H1 (cell line): ENCODE data around the gene HOXB5. TPM values are rescaled to one million over a fixed set of nuclear protein-coding genes. Genes with fewer than 3 reads are reported as not detected.

Experiments used
- CBX8 ChIP-seq: fragments of 300-800, 300-1000 bp; sonication (generic); IDR thresholded peaks from 2 replicates; pipeline ENCODE4 v1.7.1; 2016; ENCODE audit warnings: low read depth, low read length, borderline replicate concordance
- HDAC2 ChIP-seq, 2 experiments: fragments of 300-600 bp in 1 of 2; sonication (generic) in 1 of 2; IDR thresholded peaks; 2 replicates each; pipeline ENCODE4 v1.6.1; 2011 to 2012; ENCODE audit warnings: low read depth in 2 of 2, low read length in 2 of 2, mild to moderate bottlenecking in 2 of 2, moderate library complexity in 2 of 2, borderline replicate concordance in 1 of 2, inconsistent platforms in 1 of 2
- polyA plus RNA-seq, 7 experiments: library from polyadenylated mRNA; depleted of rRNA in 3 of 7; stranded (reverse) in 5 of 7; unstranded in 2 of 7; fragments of >200 nt in 5 of 7; fragments of 200-250 nt in 2 of 7; gene quantifications; 1 replicate in 5 of 7; 2 replicates in 1 of 7; 4 replicates in 1 of 7; pipeline versions ENCODE4 v1.2.1 to v1.2.3, GENCODE V29; 2011 to 2013; ENCODE audit warnings: missing spikeins in 2 of 7, mixed read lengths in 2 of 7
- total RNA-seq: library from RNA; stranded (reverse); fragmentation: NEBNext Ultra II Directional; extraction: Animal tissue kit (Norgen Biotek cat#: 25700); gene quantifications from 2 replicates; pipeline ENCODE4 v1.2.1, GENCODE V29; 2021

Gene HOXB5
- total and polyA plus RNA-seq, 2 of the 8 experiments (the other 6 are each of a cell fraction or from before 2014, with no cell fraction given): not detected

DNA sequence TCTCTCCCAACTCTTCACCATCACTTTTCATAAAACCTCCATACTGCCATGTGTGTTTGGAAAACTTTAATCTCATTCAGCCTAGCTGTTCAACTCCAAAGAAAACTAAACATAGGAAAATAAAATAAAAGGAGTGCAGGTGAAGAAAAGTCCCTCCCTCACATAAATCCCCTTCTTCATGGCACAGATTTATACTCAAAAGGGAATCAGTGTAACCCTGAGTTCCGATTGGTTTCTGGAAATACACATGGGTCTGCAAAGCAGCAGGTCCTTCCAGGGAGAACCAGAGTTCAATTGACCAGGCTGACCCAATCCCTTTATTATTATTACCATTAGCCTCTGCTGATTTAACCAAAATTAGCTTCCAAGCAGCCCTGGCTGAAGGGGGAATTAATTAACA is 39.8 kb downstream of the HOXB5 start (continued):
- TF ChIP-seq HDAC2 (IDR thresholded peaks at IDR 0.05; ENCODE audit: borderline replicate concordance in 1 of 2, low read depth in 2 of 2, low read length in 2 of 2): no peak
- no peak; the same call in 1 of the 2 replicates for TF ChIP-seq CBX8
